Mesendoderm (in vitro differentiated cells): ENCODE results near the gene IQCE.
A peak's percentile ranks its signal among the peaks of the same experiment; 100 is the strongest.
"Not testable (repeated sequence)": the region's sequence is repeated elsewhere in the genome, so short reads cannot be mapped to it uniquely, and the experiment has no call there.

ENCODE experiments used
- DNase-seq: peaks from one replicate; pipeline ENCODE4 v3.0.0; 2013
- H2AK5ac ChIP-seq: 2 replicates; pipeline ENCODE4 v1.6.1; 2013; ENCODE audit warnings: low read length, inconsistent platforms
- H2BK120ac ChIP-seq: 2 replicates; pipeline ENCODE4 v1.6.1; 2013; ENCODE audit warnings: low read depth, mild to moderate bottlenecking, low read length, moderate library complexity, mixed read lengths
- H2BK15ac ChIP-seq: replicated peaks from 2 replicates; pipeline ENCODE4 v1.6.1; 2013; ENCODE audit warnings: low read depth, mild to moderate bottlenecking, moderate library complexity
- H2BK5ac ChIP-seq: 2 replicates; pipeline ENCODE4 v1.6.1; 2013; ENCODE audit warnings: low read length, inconsistent platforms
- H3K18ac ChIP-seq: 2 replicates; pipeline ENCODE4 v1.6.1; 2013; ENCODE audit warnings: mild to moderate bottlenecking, low read length, mixed read lengths
- H3K23ac ChIP-seq: one replicate; pipeline ENCODE4 v1.6.1; 2013; ENCODE audit warnings: low read length
- H3K27ac ChIP-seq: 2 replicates; pipeline ENCODE4 v1.5.1; 2013; ENCODE audit warnings: low read depth, mild to moderate bottlenecking, inconsistent platforms, low read length, moderate library complexity
- H3K27me3 ChIP-seq: 2 replicates; pipeline ENCODE4 v1.6.1; 2013; ENCODE audit warnings: low read length, control low read depth, mild to moderate bottlenecking, inconsistent platforms; ENCODE audit not compliant: insufficient read depth, poor library complexity
- H3K36me3 ChIP-seq: 2 replicates; pipeline ENCODE4 v1.6.1; 2013; ENCODE audit warnings: low read length, inconsistent platforms; ENCODE audit not compliant: control insufficient read depth, insufficient read depth
- H3K4ac ChIP-seq: one replicate; pipeline ENCODE4 v1.6.1; 2013; ENCODE audit warnings: low read depth, mild to moderate bottlenecking, low read length, moderate library complexity
- H3K4me1 ChIP-seq: 2 replicates; pipeline ENCODE4 v1.6.1; 2013; ENCODE audit warnings: low read depth, low read length, inconsistent platforms; ENCODE audit not compliant: control insufficient read depth
- H3K4me2 ChIP-seq: 2 replicates; pipeline ENCODE4 v1.6.1; 2013; ENCODE audit warnings: low read length
- H3K4me3 ChIP-seq: 2 replicates; pipeline ENCODE4 v1.5.1; 2013; ENCODE audit warnings: mild to moderate bottlenecking, low read length
- H3K56ac ChIP-seq: one replicate; pipeline ENCODE4 v1.6.1; 2013; ENCODE audit warnings: low read length
- H3K79me1 ChIP-seq: 2 replicates; pipeline ENCODE4 v1.6.1; 2013; ENCODE audit warnings: low read length, inconsistent platforms
- H3K79me2 ChIP-seq: 2 replicates; pipeline ENCODE4 v1.6.1; 2013; ENCODE audit warnings: mild to moderate bottlenecking, low read length; ENCODE audit not compliant: control insufficient read depth, insufficient read depth
- H3K9ac ChIP-seq: 2 replicates; pipeline ENCODE4 v1.6.1; 2013; ENCODE audit warnings: low read length, inconsistent platforms
- H4K5ac ChIP-seq: one replicate; pipeline ENCODE4 v1.6.1; 2013; ENCODE audit warnings: low read length
- H4K8ac ChIP-seq: one replicate; pipeline ENCODE4 v1.6.1; 2013; ENCODE audit warnings: low read depth, mild to moderate bottlenecking, control low read depth, low read length, moderate library complexity
- WGBS: extraction: QIAGEN DNeasy Blood & Tissue Kit; methylation state at CpG from one replicate; pipeline ENCODE4 v1.1.7; 2013; ENCODE audit warnings: low lambda C conversion rate, missing lambda C conversion rate; ENCODE audit not compliant: insufficient coverage; ENCODE audit errors: extremely low coverage; 5-methylcytosine and 5-hydroxymethylcytosine counted together

Gene IQCE

DNA sequence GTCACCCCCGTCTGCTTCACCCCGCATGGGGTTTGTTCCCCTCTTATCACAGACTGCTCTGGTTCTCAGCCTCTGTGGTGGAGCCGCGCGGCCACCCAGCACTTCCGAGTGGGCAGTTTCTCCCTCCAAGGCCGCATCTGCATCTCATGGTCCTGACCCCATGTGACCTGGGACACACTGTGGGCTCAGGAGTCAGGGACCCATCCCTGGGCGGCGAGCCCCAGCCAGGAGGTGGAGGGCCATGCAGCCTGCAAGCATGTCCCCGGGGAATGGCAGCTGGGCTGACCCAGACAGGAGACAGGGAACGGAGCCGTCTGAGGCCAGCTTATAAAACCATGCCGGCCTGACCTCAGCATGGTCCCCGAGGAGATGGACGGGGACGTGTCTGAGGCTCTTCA is 47.8 kb downstream of the IQCE start:
- no CpG with 5 or more reads among the region's 16 CpGs for WGBS
- Histone ChIP-seq H3K79me2 (no peaks in the 10 kb centered on the region), H2BK120ac (no peak overlapping the region), H3K56ac (no peak overlapping the region), H2AK5ac (no peak overlapping the region), H3K18ac (no peak overlapping the region), H3K4ac (no peak overlapping the region), H3K27ac (no peak overlapping the region), H3K79me1 (no peaks in the 10 kb centered on the region), H3K27me3 (no peaks in the 10 kb centered on the region), H3K4me2 (no peak overlapping the region), H3K4me1 (peaks cover 13% of the 10 kb centered on the region), H2BK15ac (no peak overlapping the region), H3K36me3 (no peaks in the 10 kb centered on the region), H2BK5ac (no peak overlapping the region), H3K23ac (no peak overlapping the region), H4K5ac (no peak overlapping the region), H3K4me3 (no peak overlapping the region), H4K8ac (no peak overlapping the region), H3K9ac (no peak overlapping the region)
- no peak for DNase-seq

DNA sequence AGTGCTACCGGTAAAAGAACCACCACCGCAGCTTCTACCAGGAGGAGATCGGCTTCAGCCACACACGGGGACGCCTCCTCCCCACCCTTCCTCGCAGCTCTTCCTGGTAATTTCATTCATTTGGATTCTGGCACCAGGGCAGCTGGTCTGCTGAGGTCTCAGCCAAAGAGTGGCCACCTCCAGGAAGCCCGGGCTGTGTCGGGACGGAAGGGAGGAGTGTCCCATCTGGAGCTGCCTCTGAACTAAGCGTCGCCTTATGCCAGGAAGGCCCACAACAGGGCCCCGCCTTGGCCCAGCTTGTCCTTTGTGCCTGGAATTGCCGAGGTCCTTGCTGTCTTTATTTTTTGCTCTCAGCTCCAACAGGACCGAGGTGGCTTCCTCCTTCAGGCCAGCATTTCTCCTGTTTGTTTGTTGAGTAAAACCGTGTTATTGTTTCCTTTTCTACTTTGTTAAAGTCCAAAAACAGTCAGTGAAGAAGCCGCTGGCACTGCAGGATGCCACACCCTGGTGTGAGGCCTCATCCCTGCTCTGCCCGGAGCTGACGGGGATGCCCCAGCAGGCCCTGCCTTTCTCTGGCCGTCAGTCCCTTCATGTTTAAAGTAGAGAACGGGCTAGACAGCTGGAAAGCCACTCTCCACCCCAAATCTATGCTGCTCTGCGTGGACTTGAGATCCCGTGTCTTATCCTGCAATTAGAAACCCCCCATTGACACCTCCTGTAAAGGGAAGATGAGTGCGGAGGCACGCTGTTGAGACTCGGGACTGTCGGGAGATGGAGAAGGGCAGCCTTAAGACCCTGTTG is 48.5 kb downstream of the IQCE start:
- H3K79me1 ChIP-seq: no peaks in the 10 kb centered on the region
- no peak overlapping the region for H4K8ac ChIP-seq
- H2BK120ac ChIP-seq: no peak overlapping the region
- WGBS: no CpG with 5 or more reads among the region's 26 CpGs
- H2BK5ac ChIP-seq: no peak overlapping the region
- H3K79me2 ChIP-seq: no peaks in the 10 kb centered on the region
- no peak overlapping the region for H4K5ac ChIP-seq
- H3K27ac ChIP-seq: no peak overlapping the region
- no peak overlapping the region for H2BK15ac ChIP-seq
- H3K18ac ChIP-seq: no peak overlapping the region
- DNase-seq: no peak
- peaks cover 18% of the 10 kb centered on the region for H3K4me1 ChIP-seq
- no peak overlapping the region for H3K4ac ChIP-seq
- no peak overlapping the region for H3K4me2 ChIP-seq
- H3K36me3 ChIP-seq: no peaks in the 10 kb centered on the region
- H3K9ac ChIP-seq: no peak overlapping the region
- H3K56ac ChIP-seq: peak overlapping the region; percentile 36
- H3K27me3 ChIP-seq: no peaks in the 10 kb centered on the region
- H2AK5ac ChIP-seq: no peak overlapping the region
- H3K23ac ChIP-seq: no peak overlapping the region
- H3K4me3 ChIP-seq: no peak overlapping the region

DNA sequence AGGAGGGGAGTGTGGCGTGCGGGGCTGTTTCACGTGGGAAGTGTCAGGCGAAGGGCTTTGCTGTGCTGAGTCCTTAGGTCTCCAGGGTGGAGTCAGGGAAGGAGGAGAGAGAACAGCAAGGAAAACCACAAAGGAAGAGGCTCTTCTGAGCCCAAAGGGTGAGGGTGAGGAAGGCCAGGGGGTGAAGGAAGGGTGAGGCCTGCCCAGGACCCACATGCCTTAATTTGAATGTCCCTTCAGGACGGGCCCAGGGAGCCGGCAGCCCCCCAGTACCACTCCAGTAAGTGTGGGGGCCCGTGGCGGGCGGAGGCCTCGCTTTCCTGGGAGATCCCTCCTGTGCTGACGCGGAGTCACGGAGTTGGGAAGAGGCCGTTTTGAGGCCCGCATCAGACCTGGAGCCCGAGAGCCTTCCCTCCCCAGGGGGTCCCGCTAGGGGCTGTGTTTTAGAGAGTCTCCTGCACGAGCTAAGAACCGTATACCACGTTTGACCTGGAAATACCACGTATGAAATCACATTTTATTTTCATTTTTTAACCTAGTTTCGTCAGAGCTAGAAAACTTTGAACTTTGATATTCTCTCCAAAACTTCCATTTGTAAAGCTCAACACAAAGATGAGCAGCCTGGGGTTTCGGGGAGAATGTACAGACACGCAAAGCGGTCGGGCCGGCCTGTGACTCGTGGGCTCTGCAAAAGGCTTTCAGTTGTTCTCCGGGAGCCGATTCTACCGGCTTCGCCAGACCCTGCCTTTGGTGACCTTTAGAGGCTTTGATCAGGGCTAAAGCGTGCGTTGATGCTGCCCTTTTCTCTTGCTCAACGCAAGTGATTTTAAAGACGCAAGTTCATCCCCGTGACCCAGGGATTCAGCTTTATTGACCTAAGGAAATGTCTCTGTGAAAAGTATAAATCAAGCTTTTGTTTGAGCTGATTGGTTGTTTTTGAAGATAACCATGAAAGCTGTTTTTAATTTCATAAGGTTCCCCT is 49.4 kb downstream of the IQCE start:
- Histone ChIP-seq H3K27ac (no peak overlapping the region), H3K4me2 (no peak overlapping the region), H4K5ac (no peak overlapping the region), H3K4me1 (peaks cover 20% of the 10 kb centered on the region), H2BK15ac (no peak overlapping the region), H4K8ac (no peak overlapping the region), H3K79me1 (no peaks in the 10 kb centered on the region), H3K79me2 (no peaks in the 10 kb centered on the region), H2AK5ac (no peak overlapping the region), H3K18ac (no peak overlapping the region), H2BK5ac (no peak overlapping the region), H3K9ac (no peak overlapping the region), H3K4ac (peak overlapping the region; percentile 66), H3K23ac (no peak overlapping the region), H3K27me3 (no peaks in the 10 kb centered on the region), H3K56ac (peak overlapping the region; percentile 36), H3K36me3 (no peaks in the 10 kb centered on the region), H3K4me3 (no peak overlapping the region), H2BK120ac (no peak overlapping the region)
- DNase-seq: no peak
- WGBS: no CpG with 5 or more reads among the region's 37 CpGs

DNA sequence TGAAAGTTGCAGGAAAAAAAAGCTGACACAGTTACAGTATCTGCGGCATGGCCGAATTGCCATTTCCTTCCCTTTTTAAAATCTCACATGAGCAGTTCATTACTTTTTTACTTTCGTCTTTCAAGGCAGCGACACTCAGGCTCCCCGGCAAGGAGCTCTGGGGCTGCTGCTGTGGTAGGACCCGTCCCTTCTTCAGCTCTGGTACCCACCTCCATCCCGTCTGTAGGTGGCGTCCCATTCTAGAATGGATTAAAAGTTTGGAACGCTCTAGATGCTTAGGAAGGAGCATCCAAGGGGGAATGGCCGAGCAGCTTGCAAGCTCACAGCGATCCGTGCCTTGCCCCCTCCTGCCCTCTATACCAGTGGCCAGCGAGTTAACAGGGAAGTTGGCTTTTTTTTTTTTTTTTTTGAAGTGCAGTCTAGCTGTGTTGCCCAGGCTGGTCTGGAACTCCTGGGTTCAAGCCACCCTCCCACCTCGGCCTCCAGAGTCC is 50.2 kb downstream of the IQCE start:
- peaks cover 20% of the 10 kb centered on the region for H3K4me1 ChIP-seq
- no peak overlapping the region for H3K56ac ChIP-seq
- DNase-seq: peak; percentile 92
- no peaks in the 10 kb centered on the region for H3K36me3 ChIP-seq
- no peak overlapping the region for H3K9ac ChIP-seq
- no peak overlapping the region for H3K18ac ChIP-seq
- H3K27me3 ChIP-seq: no peaks in the 10 kb centered on the region
- no peak overlapping the region for H3K23ac ChIP-seq
- H4K8ac ChIP-seq: no peak overlapping the region
- no peak overlapping the region for H3K4me2 ChIP-seq
- H3K79me2 ChIP-seq: no peaks in the 10 kb centered on the region
- H4K5ac ChIP-seq: no peak overlapping the region
- no peak overlapping the region for H3K4me3 ChIP-seq
- H2BK15ac ChIP-seq: no peak overlapping the region
- H3K79me1 ChIP-seq: no peaks in the 10 kb centered on the region
- H3K4ac ChIP-seq: no peak overlapping the region
- no peak overlapping the region for H2BK5ac ChIP-seq
- no CpG with 5 or more reads among the region's 14 CpGs for WGBS
- no peak overlapping the region for H3K27ac ChIP-seq
- H2BK120ac ChIP-seq: no peak overlapping the region
- no peak overlapping the region for H2AK5ac ChIP-seq

DNA sequence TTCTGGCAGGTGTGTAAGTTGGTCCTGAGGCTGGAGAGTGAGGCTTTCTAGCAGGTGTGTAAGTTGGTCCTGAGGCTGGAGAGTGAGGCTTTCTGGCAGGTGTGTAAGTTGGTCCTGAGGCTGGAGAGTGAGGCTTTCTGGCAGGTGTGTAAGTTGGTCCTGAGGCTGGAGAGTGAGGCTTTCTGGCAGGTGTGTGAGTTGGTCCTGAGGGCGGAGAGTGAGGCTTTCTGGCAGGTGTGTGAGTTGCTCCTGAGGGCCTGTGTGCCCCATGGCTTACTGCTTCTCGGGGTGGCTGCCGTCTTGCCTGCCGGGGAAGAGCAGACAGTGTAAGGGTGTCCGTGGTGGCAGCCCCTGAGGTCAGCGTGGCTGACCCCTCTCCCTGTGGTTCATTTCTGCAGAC is 50.9 kb downstream of the IQCE start:
- H4K8ac ChIP-seq, H3K23ac ChIP-seq, H3K27me3 ChIP-seq, H3K36me3 ChIP-seq, H4K5ac ChIP-seq, H3K79me1 ChIP-seq, H3K9ac ChIP-seq, DNase-seq, H2BK120ac ChIP-seq, H3K79me2 ChIP-seq, H3K27ac ChIP-seq, H2BK15ac ChIP-seq, H3K18ac ChIP-seq, H3K4me3 ChIP-seq, H3K4me2 ChIP-seq: not testable (repeated sequence)
- H3K4ac ChIP-seq: peak overlapping the region; percentile 82
- peak overlapping the region; percentile 57 for H3K56ac ChIP-seq
- H2AK5ac ChIP-seq: peak overlapping the region; percentile 83
- peaks cover 20% of the 10 kb centered on the region for H3K4me1 ChIP-seq
- no CpG with 5 or more reads among the region's 6 CpGs for WGBS
- H2BK5ac ChIP-seq: peak overlapping the region; percentile 58
